Activated CD4-positive, alpha-beta T cell treated with anti-CD3 and anti-CD28 coated beads, Interleukin-2, amount 10 ng/mL, durations not matched to agents 7 days and 5 days (primary cell): ENCODE data around the gene SSNA1. TPM values are rescaled to one million over a fixed set of nuclear protein-coding genes. Genes with fewer than 3 reads are reported as not detected.
A peak's percentile ranks its signal among the peaks of the same experiment; 100 is the strongest.

Source experiments
- CTCF ChIA-PET: fragments of 350-600 bp; sonication (Branson Sonifier 250); formaldehyde crosslinking; loops from one replicate; lab custom pipeline; 2021; ENCODE audit warnings: antibody characterized with exemption; lab: Charles Lee
- POLR2A ChIA-PET: fragments of 350-600 bp; sonication (Branson Sonifier 250); formaldehyde crosslinking; loops from one replicate; lab custom pipeline; 2021; ENCODE audit warnings: antibody characterized with exemption; lab: Charles Lee
- DNase-seq: peaks from one replicate; pipeline ENCODE4 v3.0.0-alpha.2; 2020
- H3K27ac Mint-ChIP-seq: one replicate; pipeline ENCODE4 v1.8.0; 2021; ENCODE audit warnings: mild to moderate bottlenecking, moderate library complexity, mixed read lengths
- H3K27me3 Mint-ChIP-seq: one replicate; pipeline ENCODE4 v1.8.0; 2021; ENCODE audit warnings: mixed read lengths
- H3K36me3 Mint-ChIP-seq: one replicate; pipeline ENCODE4 v1.8.0; 2021; ENCODE audit warnings: low read depth, mixed read lengths
- H3K4me1 Mint-ChIP-seq: one replicate; pipeline ENCODE4 v1.8.0; 2021; ENCODE audit warnings: mixed read lengths
- H3K4me3 Mint-ChIP-seq: one replicate; pipeline ENCODE4 v1.8.0; 2021; ENCODE audit warnings: mild to moderate bottlenecking, moderate library complexity, mixed read lengths
- H3K9me3 Mint-ChIP-seq: one replicate; pipeline ENCODE4 v1.8.0; 2021; ENCODE audit warnings: mixed read lengths
- total RNA-seq, 2 experiments: library from RNA; stranded (reverse); gene quantifications; one replicate each; pipeline ENCODE4 v1.2.3, GENCODE V29; 2021

SSNA1 gene
- total RNA-seq, 2 experiments from 2014 or later: 74.8 to 81.3 TPM

DNA sequence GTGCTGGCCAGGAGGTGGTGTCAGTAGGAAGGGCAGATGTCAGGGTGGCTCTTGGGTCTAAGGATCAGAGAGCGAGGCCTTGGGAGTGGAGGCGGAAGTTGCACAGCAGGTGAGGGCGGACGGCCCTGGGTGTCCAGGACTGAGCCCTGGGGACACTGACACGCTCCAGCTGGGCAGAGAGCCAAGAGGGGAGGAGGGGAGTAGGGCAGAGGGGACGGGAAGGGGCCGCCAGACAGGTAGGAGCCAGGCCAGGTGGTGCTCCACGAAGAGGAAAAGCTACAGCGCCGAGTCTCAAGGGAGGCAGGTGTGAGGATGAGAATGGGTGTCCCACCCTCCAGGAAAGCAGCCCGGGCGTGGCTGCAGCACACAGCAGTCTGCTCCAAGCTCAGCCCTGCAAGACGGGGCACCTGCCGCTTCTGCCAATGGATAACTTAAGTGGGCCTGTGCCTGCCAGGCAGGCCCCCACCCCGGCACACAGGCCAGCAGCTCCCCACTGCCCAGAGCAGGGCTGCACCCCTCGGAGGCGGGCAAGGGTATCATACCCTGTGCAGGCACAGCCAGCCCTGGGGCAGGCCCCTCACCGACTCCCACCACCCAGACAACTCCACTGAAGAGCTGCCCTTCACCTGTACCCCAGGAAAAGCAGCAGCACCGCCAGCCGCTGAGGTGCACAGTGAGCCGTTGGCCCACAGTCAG lies 7.2 kb downstream of the SSNA1 start:
- no peak for DNase-seq
- POLR2A ChIA-PET: no interaction called here
- peaks cover 9% of the 10 kb centered on the region for H3K4me1 Mint-ChIP-seq
- H3K36me3 Mint-ChIP-seq: no peaks in the 10 kb centered on the region
- H3K4me3 Mint-ChIP-seq: no peak overlapping the region
- no peaks in the 10 kb centered on the region for H3K27me3 Mint-ChIP-seq
- CTCF ChIA-PET: interaction anchor here (1.1 to 1.6 kb wide), 5 partner anchors 8 to 77 kb away, joined by 3 to 7 read pairs (median 3); partner anchors contain the start of gene RNF224
- peak overlapping the region; percentile 13 for H3K27ac Mint-ChIP-seq
- H3K9me3 Mint-ChIP-seq: no peaks in the 10 kb centered on the region

DNA sequence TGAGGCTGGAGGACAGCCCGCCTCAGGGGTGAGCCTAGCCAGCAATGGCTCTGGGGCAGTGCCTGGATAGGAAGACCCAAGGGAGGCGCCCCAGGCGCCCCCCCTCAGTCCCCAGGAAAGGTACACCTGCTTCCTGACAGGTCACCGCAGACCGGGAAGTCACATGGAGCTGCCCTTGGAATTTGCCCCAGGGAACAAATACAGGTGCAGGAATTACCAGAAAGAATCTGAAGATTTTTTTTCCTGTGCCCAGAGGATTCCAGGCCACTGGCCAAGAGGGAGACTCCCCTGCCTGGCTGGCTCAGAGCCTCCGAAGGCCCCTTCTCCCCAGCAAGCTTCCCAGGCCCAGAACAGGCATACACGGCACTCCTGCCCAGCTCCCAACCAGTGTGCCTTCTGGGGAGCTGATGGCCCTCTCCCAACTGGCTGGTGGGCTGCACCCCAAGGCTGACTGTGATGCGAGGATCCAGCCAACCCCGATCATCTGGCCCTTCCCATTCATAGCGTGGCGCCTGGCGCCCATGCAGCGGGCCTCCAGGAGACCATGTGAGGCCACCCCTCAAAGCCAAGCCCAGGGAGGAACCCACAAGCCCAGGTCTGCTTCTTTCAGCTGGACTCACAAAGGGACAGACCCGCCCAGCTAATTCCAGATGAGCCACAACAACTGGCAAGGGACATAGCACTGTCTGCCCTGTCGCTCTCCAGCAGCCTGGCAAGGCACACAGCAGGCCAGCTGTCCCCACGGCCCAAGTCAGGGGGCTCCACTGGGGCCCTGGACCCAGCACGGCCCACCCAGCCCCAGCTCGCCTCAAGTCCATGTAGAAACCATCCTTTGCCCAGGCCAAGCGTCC lies 9.8 kb downstream of the SSNA1 start:
- POLR2A ChIA-PET: no interaction called here
- Mint-ChIP-seq H3K4me3 (peak overlapping the region; percentile 44), H3K4me1 (peaks cover 19% of the 10 kb centered on the region), H3K27me3 (no peaks in the 10 kb centered on the region), H3K27ac (no peak overlapping the region), H3K9me3 (no peaks in the 10 kb centered on the region), H3K36me3 (peaks cover 4% of the 10 kb centered on the region)
- CTCF ChIA-PET: interaction anchor here (2.3 kb wide), 1 partner anchor 8 kb away, joined by 6 read pairs; no protein-coding TSS in a partner anchor
- no peak for DNase-seq

GRCh38 chr9:137198902-137199283 lies 10.4 kb downstream of the SSNA1 start:
- ChIA-PET POLR2A (no interaction called here), CTCF (interaction anchor here (2.3 kb wide), 1 partner anchor 9 kb away, joined by 6 read pairs; no protein-coding TSS in a partner anchor)
- H3K4me3 Mint-ChIP-seq: peak overlapping the region; percentile 44
- H3K27me3 Mint-ChIP-seq: no peaks in the 10 kb centered on the region
- H3K36me3 Mint-ChIP-seq: peaks cover 4% of the 10 kb centered on the region
- H3K4me1 Mint-ChIP-seq: peaks cover 21% of the 10 kb centered on the region
- no peak for DNase-seq
- H3K27ac Mint-ChIP-seq: no peak overlapping the region
- no peaks in the 10 kb centered on the region for H3K9me3 Mint-ChIP-seq

GRCh38 chr9:137199411-137200121 lies 11.1 kb downstream of the SSNA1 start:
- H3K4me3 Mint-ChIP-seq: peak overlapping the region; percentile 74
- POLR2A ChIA-PET: no interaction called here
- H3K27ac Mint-ChIP-seq: peak overlapping the region; percentile 78
- CTCF ChIA-PET: interaction anchor here (0.5 to 2.3 kb wide), 2 partner anchors 10 to 87 kb away, joined by 4 to 6 read pairs; no protein-coding TSS in a partner anchor
- no peak for DNase-seq
- peaks cover 27% of the 10 kb centered on the region for H3K4me1 Mint-ChIP-seq
- no peaks in the 10 kb centered on the region for H3K27me3 Mint-ChIP-seq
- peaks cover 4% of the 10 kb centered on the region for H3K36me3 Mint-ChIP-seq
- no peaks in the 10 kb centered on the region for H3K9me3 Mint-ChIP-seq

- Mint-ChIP-seq H3K4me3 (peak within 1 kb of the TSS; percentile 80), H3K36me3 (peaks cover 4% of the 10 kb centered on the region), H3K27ac (peak within 1 kb of the TSS; percentile 82), H3K27me3 (no peaks in the 10 kb centered on the region), H3K4me1 (peaks cover 30% of the 10 kb centered on the region), H3K9me3 (no peaks in the 10 kb centered on the region)
- peak; percentile 100 for DNase-seq
- CTCF ChIA-PET: interaction anchor here (0.7 to 1.4 kb wide), 6 partner anchors 10 to 165 kb away, joined by 3 to 10 read pairs (median 4); partner anchors contain the start of genes ANAPC2, NRARP, RNF224 and SSNA1
- POLR2A ChIA-PET: interaction anchor here (0.6 to 1.0 kb wide), 4 partner anchors 12 to 77 kb away, joined by 3 to 5 read pairs (median 3); partner anchors contain the start of genes ANAPC2 and SSNA1
These were observed 12.1 kb downstream of the SSNA1 start, which contains the start of gene TPRN for GRCh38 chr9:137200311-137201204. TPRN (minus strand) TSS chr9:137200741; CDS start chr9:137200711, 30 bp downstream.

DNA sequence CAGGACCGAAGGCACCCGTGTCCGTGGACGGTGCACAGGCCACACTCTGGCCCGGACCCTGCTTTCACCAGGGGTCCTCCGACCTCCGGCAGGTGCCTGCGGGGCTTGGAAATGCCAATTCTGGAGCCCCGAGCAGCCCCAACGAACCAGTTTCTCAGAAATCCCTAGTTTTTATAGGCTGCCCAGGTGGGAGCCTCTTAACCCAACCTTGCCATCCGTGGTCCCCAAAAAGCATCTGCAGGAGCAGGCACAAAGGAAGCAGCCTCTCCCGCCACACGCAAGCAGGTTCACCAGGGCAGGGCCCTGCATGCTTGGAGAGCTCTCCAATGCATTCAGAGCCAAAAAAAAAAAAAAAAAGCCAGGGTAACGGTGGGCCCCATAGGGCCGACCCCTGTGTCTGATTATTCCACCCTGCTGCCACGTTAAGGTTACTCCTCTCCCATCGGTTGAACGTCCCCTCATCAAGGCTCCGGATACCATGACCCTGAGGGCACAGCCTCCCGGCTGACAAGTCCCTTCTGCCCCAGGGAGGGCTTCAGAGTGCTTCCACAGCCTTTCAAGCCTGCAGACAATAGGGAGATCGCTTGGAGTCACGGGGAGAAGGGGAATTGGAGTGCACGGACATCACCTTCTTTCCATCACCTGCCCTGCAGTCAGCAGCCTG lies 12.9 kb downstream of the SSNA1 start:
- ChIA-PET POLR2A (interaction anchor here (0.6 to 1.0 kb wide), 4 partner anchors 13 to 347 kb away, joined by 3 to 5 read pairs (median 3); partner anchors contain the start of genes ANAPC2 and SSNA1), CTCF (interaction anchor here (0.7 to 1.4 kb wide), 6 partner anchors 9 to 172 kb away, joined by 3 to 10 read pairs (median 4); partner anchors contain the start of genes ANAPC2, NRARP, RNF224 and SSNA1)
- peaks cover 5% of the 10 kb centered on the region for H3K36me3 Mint-ChIP-seq
- peak overlapping the region; percentile 82 for H3K27ac Mint-ChIP-seq
- no peaks in the 10 kb centered on the region for H3K9me3 Mint-ChIP-seq
- H3K27me3 Mint-ChIP-seq: no peaks in the 10 kb centered on the region
- H3K4me3 Mint-ChIP-seq: peak overlapping the region; percentile 80
- DNase-seq: no peak
- peaks cover 35% of the 10 kb centered on the region for H3K4me1 Mint-ChIP-seq

DNA sequence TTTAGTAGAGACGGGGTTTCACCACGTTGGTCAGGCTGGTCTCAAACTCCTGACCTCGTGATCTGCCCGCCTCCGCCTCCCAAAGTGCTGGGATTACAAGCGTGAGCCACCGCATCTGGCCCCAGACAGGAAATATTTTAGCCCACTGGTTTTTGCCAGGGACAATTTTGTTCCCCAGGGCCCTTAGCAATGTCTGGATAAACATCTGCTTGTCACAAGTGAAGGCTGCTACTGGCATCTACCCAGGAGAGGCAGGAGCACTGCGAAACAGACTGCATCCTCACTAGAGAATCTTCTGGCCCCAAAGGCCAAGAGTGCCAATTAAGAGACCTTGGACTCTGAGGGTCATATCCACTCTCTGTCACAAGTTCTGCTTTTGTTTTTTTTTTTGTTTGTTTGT lies 14.5 kb downstream of the SSNA1 start:
- Mint-ChIP-seq H3K4me1 (peaks cover 47% of the 10 kb centered on the region), H3K27ac (peak overlapping the region; percentile 25), H3K36me3 (peaks cover 16% of the 10 kb centered on the region), H3K4me3 (no peak overlapping the region), H3K27me3 (no peaks in the 10 kb centered on the region), H3K9me3 (no peaks in the 10 kb centered on the region)
- ChIA-PET CTCF (interaction anchor here (0.9 to 1.4 kb wide), 2 partner anchors 24 to 174 kb away, joined by 3 to 4 read pairs; partner anchors contain the start of gene RNF224), POLR2A (no interaction called here)
- no peak for DNase-seq

DNA sequence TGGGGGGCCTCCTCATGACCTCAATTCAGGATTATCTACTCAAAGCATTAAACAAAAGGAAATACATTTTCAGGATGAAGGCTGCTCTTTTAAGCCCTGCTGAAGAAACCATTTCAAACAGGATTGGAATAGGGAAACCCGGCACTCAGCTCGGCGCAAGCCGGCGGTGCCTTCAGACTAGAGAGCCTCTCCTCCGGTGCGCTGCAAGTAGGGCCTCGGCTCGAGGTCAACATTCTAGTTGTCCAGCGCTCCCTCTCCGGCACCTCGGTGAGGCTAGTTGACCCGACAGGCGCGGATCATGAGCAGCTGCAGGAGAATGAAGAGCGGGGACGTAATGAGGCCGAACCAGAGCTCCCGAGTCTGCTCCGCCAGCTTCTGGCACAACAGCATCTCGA lies 16.3 kb downstream of the SSNA1 start:
- ChIA-PET POLR2A (interaction anchor here (1.2 kb wide), 1 partner anchor 16 kb away, joined by 4 read pairs; the partner anchor contains the start of genes ANAPC2 and SSNA1), CTCF (interaction anchor here (1.2 to 2.0 kb wide), 5 partner anchors 9 to 170 kb away, joined by 3 to 6 read pairs (median 5); no protein-coding TSS in a partner anchor)
- Mint-ChIP-seq H3K9me3 (no peaks in the 10 kb centered on the region), H3K4me1 (peaks cover 48% of the 10 kb centered on the region), H3K27me3 (no peaks in the 10 kb centered on the region), H3K4me3 (peak overlapping the region; percentile 93), H3K27ac (peak overlapping the region; percentile 95), H3K36me3 (peaks cover 20% of the 10 kb centered on the region)
- DNase-seq: no peak

DNA sequence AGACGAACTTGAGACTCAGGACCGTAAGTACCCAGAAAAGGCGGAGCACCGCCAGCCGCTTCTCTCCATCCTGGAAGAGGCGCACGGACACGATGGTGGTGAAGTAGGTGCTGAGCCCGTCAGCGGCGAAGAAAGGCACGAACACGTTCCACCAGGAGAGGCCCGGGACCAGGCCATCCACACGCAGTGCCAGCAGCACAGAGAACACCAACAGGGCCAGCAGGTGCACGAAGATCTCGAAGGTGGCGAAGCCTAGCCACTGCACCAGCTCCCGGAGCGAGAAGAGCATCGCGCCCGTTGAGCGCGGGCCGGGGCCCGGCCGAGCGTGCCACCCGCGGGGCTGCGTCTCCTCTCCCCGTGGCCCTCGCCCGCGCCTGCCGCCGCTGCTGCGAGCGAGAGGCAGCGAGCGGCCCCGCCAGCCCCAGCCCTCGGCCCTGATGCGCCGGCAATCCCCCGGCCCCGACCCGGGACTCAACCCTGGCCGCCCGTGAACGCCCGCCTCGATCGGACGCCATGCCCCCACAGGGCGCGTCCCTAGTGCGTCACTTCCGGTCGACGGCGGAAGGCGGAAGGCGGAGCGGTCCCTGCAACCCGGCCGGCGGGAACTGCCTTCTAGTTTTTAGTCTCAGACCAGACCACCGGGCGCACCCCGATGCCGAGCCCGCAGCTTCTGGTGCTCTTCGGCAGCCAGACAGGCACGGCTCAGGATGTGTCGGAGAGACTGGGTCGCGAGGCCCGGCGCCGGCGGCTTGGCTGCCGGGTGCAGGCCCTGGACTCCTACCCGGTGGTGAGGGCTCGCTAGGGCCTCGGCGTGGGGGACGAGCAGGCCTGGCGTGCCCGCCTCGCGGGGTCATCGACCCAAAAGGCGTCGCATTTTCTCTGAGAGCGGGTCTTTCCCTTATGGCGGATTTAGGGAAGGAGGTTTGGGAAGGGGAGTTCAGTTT lies 16.9 kb downstream of the SSNA1 start, which contains the start of the genes NDOR1 and TMEM203:
Gene NDOR1 (plus strand): TSS at position 575 of the 944 bp plus-strand sequence. CDS start 78 bp downstream, at position 653.
Gene TMEM203 (minus strand): TSS at position 523 of the 944 bp plus-strand sequence. CDS start 234 bp downstream, at position 289.
- Mint-ChIP-seq H3K27ac (peak within 1 kb of the TSS; percentile 95), H3K36me3 (peaks cover 20% of the 10 kb centered on the region), H3K4me1 (peaks cover 48% of the 10 kb centered on the region), H3K4me3 (peak within 1 kb of the TSS; percentile 93), H3K27me3 (no peaks in the 10 kb centered on the region), H3K9me3 (no peaks in the 10 kb centered on the region)
- POLR2A ChIA-PET: interaction anchor here (1.2 kb wide), 1 partner anchor 17 kb away, joined by 4 read pairs; the partner anchor contains the start of genes ANAPC2 and SSNA1
- CTCF ChIA-PET: interaction anchor here (1.1 to 2.2 kb wide), 8 partner anchors 11 to 170 kb away, joined by 3 to 6 read pairs (median 4); partner anchors contain the start of genes ANAPC2, NPDC1 and SSNA1
- DNase-seq: peak; percentile 95
